ENCODE data around the gene PPIL6. TPM values are rescaled to one million over a fixed set of nuclear protein-coding genes. Genes with fewer than 3 reads are reported as not detected.

PPIL6 gene
- total RNA-seq, 4 donors from 2014 or later, result 0.35 to 6.1 (median 2.8) TPM

GRCh38 chr6:109381061-109381746, 59.2 kb downstream of the PPIL6 start:
- Histone ChIP-seq H3K4me1 (peaks cover 7 to 67% (median 18%) of the 10 kb centered on the region in 3 donors), H3K27me3 (no peaks in the 10 kb centered on the region), H3K27ac (peak overlapping the region; percentile 100), H3K36me3 (peaks cover 0 to 31% (median 3%) of the 10 kb centered on the region in 3 donors), H3K4me3 (peak overlapping the region; percentile 80 to 97 (median 95)), H3K9me3 (no peaks in the 10 kb centered on the region)
- WGBS, 2 donors, result 0% methylated on average over 24 to 25 of the region's 25 CpGs
- intact Hi-C loops (cut with DNase I), result loop anchor here (10.0 kb wide), 1 partner anchor 196 kb away; no protein-coding TSS in a partner anchor
- no peak for DNase-seq
- TF ChIP-seq POLR2A (IDR thresholded peaks at IDR 0.05) (no peak), CTCF (IDR thresholded peaks at IDR 0.05) (no peak)

GRCh38 chr6:109379711-109380110, 60.7 kb downstream of the PPIL6 start:
- WGBS, 2 donors, result 9 to 22% methylated on average over 2 of the region's 2 CpGs
- H3K4me3 ChIP-seq, result peak overlapping the region in 3 of 4 donors; percentile 80 to 97 (median 95)
- H3K36me3 ChIP-seq, result peaks cover 0 to 46% (median 9%) of the 10 kb centered on the region in 3 donors
- no peak for DNase-seq
- no peaks in the 10 kb centered on the region for H3K9me3 ChIP-seq
- intact Hi-C loops (cut with DNase I), result loop anchor here (10.0 kb wide), 1 partner anchor 195 kb away; no protein-coding TSS in a partner anchor
- TF ChIP-seq CTCF (IDR thresholded peaks at IDR 0.05) (no peak), POLR2A (IDR thresholded peaks at IDR 0.05) (no peak)
- peaks cover 7 to 57% (median 14%) of the 10 kb centered on the region in 3 donors for H3K4me1 ChIP-seq
- H3K27ac ChIP-seq, result no peak overlapping the region
- no peaks in the 10 kb centered on the region for H3K27me3 ChIP-seq

- WGBS, 2 donors, result 72 to 90% methylated on average over 3 of the region's 3 CpGs
- Histone ChIP-seq H3K27ac (no peak overlapping the region), H3K4me3 (no peak overlapping the region), H3K27me3 (no peaks in the 10 kb centered on the region), H3K4me1 (peaks cover 0 to 61% (median 4%) of the 10 kb centered on the region in 3 donors), H3K9me3 (no peaks in the 10 kb centered on the region), H3K36me3 (peaks cover 0 to 66% (median 18%) of the 10 kb centered on the region in 3 donors)
- intact Hi-C loops (cut with DNase I), result no loop called here
- no peak for DNase-seq
- TF ChIP-seq CTCF (IDR thresholded peaks at IDR 0.05) (no peak), POLR2A (IDR thresholded peaks at IDR 0.05) (no peak)
These were observed 62.7 kb downstream of the PPIL6 start for GRCh38 chr6:109377717-109378116.

DNA sequence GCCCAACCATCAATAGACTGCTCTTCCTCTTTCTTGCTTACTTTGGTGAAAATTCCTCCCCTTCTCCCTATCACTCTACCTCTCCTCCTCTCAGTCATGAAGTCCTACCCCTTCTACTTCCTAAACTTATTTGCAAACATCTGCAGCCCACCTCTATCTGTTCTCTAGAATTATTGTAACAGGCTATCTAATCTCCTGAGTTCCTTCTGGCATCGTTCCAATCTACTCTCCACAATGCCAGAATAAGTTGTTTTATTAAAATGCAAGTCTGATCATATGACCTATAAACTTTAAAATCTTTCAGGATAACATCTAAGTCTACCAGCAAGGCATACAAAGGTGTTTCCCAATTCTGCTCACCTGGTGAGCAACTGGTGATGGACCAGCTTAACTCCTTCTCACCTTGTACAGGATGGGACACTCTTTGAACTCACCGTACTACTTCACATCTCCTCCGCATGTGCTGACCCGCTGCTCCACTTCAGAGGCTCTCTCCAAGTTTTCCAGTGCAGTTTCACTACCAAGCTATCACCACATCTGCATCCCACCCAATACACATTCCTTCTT, 66.0 kb downstream of the PPIL6 start:
- WGBS, 2 donors, result 62 to 83% methylated on average over 4 of the region's 4 CpGs
- DNase-seq, result no peak
- TF ChIP-seq CTCF (IDR thresholded peaks at IDR 0.05) (no peak), POLR2A (IDR thresholded peaks at IDR 0.05) (no peak)
- Histone ChIP-seq H3K27ac (no peak overlapping the region), H3K4me1 (peaks cover 0 to 67% (median 4%) of the 10 kb centered on the region in 3 donors), H3K4me3 (no peak overlapping the region), H3K27me3 (no peaks in the 10 kb centered on the region), H3K36me3 (peaks cover 0 to 95% (median 18%) of the 10 kb centered on the region in 3 donors), H3K9me3 (no peaks in the 10 kb centered on the region)
- intact Hi-C loops (cut with DNase I), result no loop called here

DNA sequence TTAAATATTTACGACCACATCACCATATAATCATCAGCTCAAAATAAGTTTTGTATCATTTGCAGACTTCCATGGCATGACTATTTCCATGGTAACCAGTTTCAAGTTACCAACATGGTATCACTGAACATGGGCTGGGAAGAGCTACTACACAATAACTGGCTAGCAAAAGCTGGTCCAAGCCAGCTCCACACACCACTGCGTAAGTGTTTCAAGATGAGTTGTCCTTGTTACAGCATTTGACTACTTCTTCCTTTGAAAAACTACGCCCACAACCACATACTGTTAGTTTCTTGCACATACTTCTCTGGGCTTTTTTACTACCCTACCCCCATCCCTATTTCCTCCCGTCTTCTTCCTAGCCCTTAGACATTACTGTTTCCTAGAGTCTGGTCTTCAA, 66.7 kb downstream of the PPIL6 start:
- Histone ChIP-seq H3K4me1 (peaks cover 0 to 61% (median 0%) of the 10 kb centered on the region in 3 donors), H3K4me3 (no peak overlapping the region), H3K36me3 (peaks cover 0 to 95% (median 18%) of the 10 kb centered on the region in 3 donors), H3K9me3 (no peaks in the 10 kb centered on the region), H3K27me3 (no peaks in the 10 kb centered on the region), H3K27ac (no peak overlapping the region)
- TF ChIP-seq POLR2A (IDR thresholded peaks at IDR 0.05), result no peak
- TF ChIP-seq CTCF (IDR thresholded peaks at IDR 0.05), result no peak
- DNase-seq, result no peak
- intact Hi-C loops (cut with DNase I), result no loop called here
- 70 to 77% methylated on average over 4 of the region's 4 CpGs for WGBS, 2 donors
